HUDEP-2 (cell line): ENCODE data around the gene BLTP1.

Experiments
- DNase-seq, 76 experiments: peaks; one replicate each; lab custom pipeline; 2025; ENCODE audit not compliant: unreplicated experiment in 76 of 76; lab: John Stamatoyannopoulos, UW

BLTP1 gene

GRCh38 chr4:122170775-122171174 is 18.6 kb downstream of the BLTP1 start:
- peak in 5 of 76 experiments; percentile 1 to 26 (median 14) for DNase-seq

- DNase-seq = no peak
Observed at GRCh38 chr4:122171323-122171722, 19.2 kb downstream of the BLTP1 start.

DNA sequence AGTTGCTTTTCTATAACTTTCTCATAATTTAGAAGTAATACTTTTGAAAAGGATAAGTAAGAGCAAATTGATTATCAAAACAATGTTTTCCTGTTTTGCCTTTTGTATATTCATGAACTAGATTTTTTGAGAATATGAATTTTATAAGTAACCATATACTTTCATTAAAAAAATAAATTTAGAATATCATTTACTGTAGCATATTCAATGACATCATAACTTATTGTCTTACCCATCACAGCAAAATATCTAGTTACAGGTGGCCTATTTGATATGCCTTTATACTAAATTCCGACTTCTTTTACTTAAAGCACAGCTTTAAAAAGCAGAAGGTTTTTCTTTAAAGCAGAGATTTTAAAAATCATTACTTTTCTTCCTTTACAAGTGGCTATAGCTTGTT is 20.1 kb downstream of the BLTP1 start:
- no peak for DNase-seq

DNA sequence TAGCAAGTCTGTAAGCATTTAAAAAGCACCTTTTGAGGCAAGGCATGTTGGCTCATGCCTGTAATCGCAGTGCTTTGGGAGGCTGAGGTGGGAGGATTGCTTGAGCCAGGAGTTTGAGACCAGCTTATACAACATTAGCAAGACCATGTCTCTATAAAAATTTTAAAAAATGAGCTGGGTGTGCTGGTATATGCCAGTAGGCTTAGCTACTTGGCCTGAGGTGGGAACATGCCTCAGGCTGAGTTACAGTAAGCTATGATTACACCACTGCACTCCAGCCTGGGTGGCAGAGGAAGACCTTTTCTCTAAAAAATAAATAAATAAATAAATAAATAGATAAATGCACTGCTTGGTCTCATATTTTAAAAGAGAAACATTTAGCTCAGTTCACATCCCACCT is 26.8 kb downstream of the BLTP1 start:
- no peak for DNase-seq

DNA sequence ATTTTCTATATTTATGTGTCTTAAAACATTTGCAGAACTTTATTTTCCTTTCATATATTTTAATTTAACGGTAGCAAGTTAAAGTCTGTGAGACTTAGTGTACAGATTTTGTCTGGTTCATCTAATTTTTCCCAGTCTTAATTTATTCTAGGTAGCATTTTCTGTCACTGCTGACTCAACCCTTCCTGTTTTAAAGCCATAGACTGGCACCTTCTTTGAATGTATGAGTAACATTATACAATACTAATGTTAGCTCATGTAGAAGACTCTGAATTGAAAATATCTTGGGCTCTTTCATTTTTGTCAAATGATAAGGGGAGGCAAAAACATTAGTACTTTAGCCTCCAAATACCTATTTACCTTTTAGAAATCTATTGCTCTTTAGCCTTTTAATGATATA is 43.6 kb downstream of the BLTP1 start:
- no peak for DNase-seq
